GM12864 (cell line): ENCODE results near the gene CNGA2.

ENCODE experiments used
- DNase-seq: peaks from one replicate; pipeline ENCODE4 v3.0.0-alpha.2; 2011; ENCODE audit warnings: low read depth
- H3K4me3 ChIP-seq: 2 replicates; pipeline ENCODE4 v1.5.1; 2011; ENCODE audit warnings: mild to moderate bottlenecking, low read depth, low read length, control low read depth
- TF ChIP-seq, protein P1 (sequence below): IDR thresholded peaks from 2 replicates; pipeline ENCODE4 v1.5.1; 2011; ENCODE audit warnings: low read depth, mild to moderate bottlenecking, moderate library complexity, low read length, control low read depth, inconsistent platforms; ENCODE audit errors: missing control alignments

The CNGA2 gene

DNA sequence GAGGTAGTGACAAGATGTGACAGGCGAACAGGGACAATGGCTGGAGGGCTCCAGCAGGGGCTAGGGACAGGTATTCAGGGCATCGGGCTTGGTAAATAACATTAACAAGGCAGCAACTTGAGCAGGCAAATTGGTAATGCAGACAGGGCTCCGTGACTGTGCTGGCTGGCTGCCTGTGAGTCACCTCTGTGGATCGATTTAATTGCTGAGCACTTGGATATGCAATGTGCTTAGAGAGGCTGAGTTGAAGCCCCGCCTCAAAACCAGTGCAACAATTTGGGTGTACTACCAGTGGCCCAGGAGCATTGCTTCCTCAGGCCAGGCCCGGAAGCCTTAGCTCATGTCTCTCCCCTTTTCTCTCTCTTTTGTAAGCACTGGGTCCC lies 19.5 kb downstream of the CNGA2 start:
- H3K4me3 ChIP-seq: no peak overlapping the region
- no peak for DNase-seq
- TF ChIP-seq, protein P1, sequence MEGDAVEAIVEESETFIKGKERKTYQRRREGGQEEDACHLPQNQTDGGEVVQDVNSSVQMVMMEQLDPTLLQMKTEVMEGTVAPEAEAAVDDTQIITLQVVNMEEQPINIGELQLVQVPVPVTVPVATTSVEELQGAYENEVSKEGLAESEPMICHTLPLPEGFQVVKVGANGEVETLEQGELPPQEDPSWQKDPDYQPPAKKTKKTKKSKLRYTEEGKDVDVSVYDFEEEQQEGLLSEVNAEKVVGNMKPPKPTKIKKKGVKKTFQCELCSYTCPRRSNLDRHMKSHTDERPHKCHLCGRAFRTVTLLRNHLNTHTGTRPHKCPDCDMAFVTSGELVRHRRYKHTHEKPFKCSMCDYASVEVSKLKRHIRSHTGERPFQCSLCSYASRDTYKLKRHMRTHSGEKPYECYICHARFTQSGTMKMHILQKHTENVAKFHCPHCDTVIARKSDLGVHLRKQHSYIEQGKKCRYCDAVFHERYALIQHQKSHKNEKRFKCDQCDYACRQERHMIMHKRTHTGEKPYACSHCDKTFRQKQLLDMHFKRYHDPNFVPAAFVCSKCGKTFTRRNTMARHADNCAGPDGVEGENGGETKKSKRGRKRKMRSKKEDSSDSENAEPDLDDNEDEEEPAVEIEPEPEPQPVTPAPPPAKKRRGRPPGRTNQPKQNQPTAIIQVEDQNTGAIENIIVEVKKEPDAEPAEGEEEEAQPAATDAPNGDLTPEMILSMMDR: no peak

DNA sequence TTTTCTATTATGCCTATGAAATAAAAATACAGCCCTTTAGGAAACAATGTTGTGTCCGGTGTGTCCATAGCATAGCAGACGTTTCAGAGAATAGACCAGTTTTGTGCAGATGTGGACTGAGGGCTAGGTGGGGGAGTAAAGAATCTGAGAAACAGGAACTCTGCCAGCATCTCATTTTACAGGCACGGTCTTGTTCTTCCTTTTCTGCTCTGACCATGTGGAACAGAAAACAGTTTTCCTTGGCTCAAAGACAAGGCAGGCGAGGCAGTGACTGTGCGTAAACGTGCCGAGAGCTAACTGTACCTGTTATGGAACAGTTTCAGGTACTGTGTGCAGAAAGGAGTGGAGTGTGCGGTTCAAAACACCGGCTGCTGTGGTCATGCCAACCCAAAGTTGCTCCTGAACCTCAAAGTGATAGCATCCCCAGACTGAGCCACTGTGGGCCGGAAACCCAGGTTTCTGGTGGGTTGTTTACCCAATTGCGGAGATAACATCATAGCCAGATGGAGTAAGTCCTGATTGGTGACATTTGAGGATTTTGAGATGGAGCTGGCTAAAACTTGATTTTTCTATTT lies 20.2 kb downstream of the CNGA2 start:
- no peak for DNase-seq

GRCh38 chrX:151759041-151759708 lies 24.6 kb downstream of the CNGA2 start:
- H3K4me3 ChIP-seq: no peak overlapping the region
- TF ChIP-seq, protein P1: no peak
- DNase-seq: no peak

More for the DNA sequence above, 20.2 kb downstream of the CNGA2 start:
- TF ChIP-seq, protein P1: no peak
- H3K4me3 ChIP-seq: no peak overlapping the region

DNA sequence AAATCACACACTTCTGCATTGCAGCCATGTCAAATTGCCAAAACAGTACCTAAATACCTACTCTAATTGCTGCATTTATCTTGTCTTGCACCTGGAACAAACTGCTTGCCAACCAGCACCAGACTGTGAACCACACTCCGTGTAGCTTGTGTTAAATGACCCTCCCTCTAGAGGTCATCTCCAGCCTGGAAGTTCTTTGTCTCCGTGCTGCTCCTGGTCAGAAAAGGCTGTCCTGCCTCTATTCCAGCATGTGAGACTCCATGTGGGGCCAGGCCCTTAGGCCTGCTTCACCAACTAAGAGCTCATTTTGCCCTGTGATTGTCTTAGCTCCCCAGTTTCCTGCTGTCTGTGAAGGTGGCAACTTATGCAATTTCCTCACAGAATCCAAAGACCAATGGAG lies 28.3 kb downstream of the CNGA2 start:
- no peak overlapping the region for H3K4me3 ChIP-seq
- TF ChIP-seq, protein P1: no peak
- no peak for DNase-seq

GRCh38 chrX:151763711-151764110 lies 29.2 kb downstream of the CNGA2 start:
- DNase-seq: no peak
- no peak overlapping the region for H3K4me3 ChIP-seq
- TF ChIP-seq, protein P1: no peak

- no peak for DNase-seq
- no peak overlapping the region for H3K4me3 ChIP-seq
- TF ChIP-seq, protein P1: no peak
Measured at GRCh38 chrX:151765026-151765425, 30.5 kb downstream of the CNGA2 start.

- DNase-seq: no peak
- no peak overlapping the region for H3K4me3 ChIP-seq
- TF ChIP-seq, protein P1: no peak
Measured at GRCh38 chrX:151771726-151772125, 37.2 kb downstream of the CNGA2 start.
